ENCODE measurements around the gene RNF212B.

The RNF212B gene

DNA sequence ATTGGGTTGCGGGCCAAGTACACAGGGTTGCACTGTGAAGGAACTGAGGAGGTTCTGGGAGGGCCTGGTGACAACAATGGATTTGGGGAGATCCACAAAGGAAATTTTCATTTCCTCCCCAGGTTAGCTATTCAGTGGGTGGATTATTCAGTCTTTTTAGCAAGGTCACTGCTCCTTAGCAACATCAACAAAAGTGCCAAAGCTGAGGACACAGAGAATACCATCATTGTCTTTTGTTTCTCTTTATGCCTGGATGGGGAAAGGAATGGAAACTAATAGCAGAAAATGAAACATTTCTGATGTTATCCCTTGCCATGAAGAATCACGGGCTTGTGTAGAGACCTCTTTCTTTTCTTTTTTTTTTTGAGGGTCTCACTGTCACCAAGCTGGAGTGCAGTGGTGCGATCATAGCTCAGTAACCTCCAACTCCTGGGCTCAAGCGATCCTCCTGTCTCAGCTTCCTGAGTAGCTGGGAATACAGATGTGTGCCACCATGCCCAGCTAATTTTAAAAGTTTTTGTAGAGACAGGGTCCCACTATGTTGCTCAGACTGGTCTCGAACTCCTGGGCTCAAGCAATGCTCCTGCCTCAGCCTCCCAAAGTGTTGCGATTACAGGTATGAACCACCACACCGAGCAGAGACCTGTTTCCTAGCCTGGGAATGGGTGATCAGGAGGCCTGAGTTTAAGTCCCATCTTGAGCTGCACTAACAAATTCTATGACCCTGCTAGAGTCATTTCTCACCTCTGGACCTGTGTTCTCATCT lies 58.5 kb downstream of the RNF212B start:
- no peak for DNase-seq (ENCODE audit: low read depth)

DNA sequence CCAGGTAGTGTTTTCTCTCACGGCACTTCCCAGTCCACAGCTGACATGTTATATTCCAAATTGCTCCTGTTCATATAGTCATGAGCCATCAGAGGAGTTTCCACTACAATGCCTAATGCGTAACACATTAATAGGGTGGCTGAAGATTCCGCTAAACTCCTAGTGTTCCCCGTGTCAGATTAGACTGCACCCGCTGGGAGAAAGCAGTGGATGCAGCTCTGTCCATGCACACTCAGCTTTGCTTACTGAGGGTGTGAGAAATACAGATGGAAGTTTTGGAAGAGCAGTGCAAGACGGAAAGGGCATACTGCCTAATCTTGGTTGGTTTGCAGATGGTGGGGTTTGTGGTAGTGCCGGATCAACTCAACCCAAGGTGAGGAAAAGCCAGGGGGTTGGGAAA lies 59.4 kb downstream of the RNF212B start:
- no peak for DNase-seq (ENCODE audit: low read depth)

DNA sequence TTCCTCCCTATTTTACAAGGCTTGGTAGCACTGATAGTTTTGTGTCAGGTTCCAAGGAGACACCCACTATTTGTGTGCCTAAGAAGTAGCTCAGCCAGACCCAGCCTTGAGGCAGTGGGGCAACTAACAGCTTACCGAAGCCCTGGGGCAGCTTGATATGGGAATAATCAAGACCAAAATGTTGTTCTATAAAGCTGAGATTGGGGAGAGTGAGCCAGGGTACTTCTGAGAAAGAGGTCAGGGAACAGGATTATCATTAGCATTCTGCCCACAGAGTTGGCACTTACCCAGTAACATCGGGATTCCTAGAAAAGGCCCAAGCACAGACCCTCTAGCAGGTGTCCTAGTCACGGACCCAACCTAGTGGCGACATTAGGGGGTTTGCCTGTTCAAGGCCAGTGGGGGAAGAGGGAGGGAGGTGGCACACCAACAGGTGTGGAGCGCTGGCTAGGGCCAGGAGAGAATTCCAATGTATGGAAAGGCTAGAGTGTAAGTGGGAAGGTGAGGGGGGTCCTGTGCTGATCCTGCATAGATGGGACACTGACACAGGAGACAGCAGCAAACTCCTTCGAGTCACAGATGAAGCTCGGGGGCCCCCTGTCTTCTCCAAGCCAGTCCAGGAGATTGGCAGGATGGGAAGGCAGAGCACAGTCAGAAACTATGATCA lies 60.0 kb downstream of the RNF212B start:
- no peak for DNase-seq (ENCODE audit: low read depth)

DNA sequence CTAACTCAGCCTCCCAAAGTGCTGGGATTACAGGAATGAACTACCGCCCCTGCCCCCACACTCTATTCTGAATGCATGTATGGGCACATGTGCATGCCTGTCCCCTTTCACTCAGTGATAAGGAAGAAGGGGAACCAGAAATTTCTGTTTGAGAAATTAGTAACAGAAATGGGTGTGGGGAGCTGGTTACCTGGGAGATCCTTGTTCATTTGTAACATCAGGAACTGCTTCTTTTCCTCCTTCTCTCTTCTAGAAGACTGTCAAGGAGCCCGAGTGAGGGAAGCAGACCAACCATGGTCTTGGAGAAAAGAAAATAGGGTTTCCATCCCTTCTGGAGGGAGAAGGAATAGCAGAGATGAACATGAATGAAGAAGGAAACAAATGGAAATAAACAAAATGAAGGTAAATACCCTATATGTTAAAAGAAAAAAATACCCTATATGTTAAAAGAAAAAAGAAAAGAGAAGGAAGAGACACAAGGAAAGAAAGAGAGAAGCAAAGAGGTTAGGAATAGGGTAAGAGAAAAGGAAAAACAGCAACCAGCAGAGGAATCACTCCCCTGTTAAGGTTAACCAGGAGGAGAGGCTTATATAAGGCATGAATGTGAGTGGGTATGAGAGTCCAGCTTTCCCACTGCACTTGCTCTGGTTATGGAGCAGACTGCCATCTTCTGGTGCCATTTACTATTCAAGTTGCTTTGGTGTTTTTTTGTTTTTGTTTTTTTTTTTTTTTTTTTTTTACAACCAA lies 61.6 kb downstream of the RNF212B start:
- DNase-seq (ENCODE audit: low read depth), result peak; percentile 73

DNA sequence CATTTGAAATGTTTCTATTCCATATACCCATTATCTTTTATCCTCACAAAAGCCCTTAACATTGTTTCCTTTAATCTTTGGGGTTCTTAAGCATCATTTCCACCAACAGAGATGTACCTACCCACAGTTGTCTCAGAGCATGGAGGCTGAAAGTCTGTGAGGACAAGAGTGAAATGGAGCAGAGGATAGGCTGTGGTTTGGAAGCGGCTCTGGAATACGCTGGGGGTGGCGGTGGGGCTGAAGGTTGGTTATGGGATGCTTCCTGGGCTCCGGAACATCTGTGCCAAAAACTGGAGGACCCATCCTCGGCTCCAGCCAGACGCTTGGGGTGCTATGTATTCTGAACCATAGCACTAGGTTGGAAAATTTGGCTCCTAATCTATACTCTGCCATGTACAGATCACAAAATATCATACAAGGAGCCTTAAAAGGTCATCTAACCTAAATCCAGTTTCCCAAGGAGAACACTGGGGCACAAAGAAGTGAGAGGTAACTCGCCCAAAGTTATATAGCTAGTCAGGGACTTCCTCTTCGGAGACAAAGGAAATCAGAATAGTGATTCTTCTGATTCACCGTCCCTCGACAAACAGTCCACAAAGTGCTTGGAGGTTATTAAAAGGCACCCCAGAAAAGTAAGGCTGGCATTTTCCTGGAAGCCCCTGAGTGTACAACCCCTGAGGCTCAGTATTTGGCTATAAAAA lies 62.4 kb downstream of the RNF212B start:
- DNase-seq (ENCODE audit: low read depth), result no peak

DNA sequence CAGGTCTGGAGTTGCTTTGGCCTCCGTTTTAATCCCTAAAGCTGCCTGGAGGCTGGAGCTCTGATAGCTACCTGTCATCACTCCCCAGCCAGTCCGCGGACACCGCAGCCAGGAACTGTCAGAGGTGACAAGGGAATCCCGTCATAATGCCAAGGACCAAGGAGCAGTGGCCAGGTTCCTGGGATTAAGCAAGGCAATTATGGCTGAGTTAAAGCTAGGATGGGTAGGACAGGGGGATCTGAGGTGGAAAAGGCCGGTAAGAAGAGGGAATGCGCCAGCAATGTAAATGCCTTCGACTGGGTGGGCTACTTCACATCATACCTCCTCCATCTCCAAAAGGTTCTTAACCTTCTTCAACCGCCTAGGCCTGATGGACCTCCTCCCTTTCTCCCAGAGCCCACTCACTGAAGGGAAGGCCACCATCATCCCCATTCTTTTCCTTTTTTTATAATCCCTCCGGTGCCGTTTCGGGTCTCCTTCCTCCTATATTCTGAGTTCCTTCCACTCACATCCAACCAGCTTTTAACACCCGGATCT lies 63.0 kb downstream of the RNF212B start:
- DNase-seq (ENCODE audit: low read depth), result no peak

DNA sequence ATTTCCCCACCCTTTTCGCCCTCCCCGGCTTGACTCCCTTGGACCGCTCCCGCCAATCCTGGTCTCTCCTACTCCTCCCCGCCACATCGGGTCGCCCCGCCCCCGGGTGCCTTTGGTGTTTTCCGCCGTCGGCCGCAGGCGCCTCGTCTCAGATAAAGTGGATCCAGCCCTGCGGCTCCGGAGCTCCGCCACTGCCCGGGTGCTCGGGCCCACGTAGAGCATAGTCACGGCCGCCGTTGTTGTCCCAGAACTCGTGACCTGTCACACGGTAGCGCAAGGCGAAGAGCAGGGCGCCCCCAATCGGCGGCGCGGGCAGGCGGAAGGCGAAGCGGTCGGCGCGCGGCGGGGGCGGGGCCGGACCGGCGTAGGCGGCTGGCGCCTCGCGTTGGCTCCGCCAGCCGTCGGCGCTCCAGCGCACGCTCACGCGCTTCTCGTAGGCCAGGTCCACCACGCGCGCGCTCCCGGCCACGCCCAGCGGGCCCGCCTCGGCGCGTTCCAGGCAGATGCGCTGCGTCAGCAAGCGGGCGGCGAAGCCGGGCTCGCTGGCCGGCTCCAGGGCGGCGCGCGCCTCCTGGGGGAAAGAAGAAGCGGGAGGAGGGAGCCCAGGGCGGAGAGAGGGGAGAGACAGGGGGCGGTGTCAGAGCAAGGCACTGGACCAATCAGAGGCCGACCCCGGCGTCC lies 63.7 kb downstream of the RNF212B start:
- DNase-seq (ENCODE audit: low read depth), result peak; percentile 99

DNA sequence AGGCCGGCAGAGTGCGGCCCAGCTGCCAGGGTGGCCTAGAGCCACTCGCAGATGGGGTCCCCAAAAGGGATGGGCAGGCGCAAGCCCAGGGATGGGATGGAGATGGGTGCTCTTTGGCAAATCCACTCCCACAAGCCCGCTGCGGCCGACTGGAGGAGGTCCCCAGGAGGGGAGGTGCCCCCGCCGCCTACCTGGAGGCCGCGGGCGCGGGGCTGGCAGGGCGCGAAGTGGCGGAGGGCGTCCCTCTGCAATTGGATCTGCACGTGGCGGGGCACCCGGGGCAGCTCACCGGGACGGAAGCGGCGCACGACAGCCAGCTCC lies 64.2 kb downstream of the RNF212B start:
- no peak for DNase-seq (ENCODE audit: low read depth)

DNA sequence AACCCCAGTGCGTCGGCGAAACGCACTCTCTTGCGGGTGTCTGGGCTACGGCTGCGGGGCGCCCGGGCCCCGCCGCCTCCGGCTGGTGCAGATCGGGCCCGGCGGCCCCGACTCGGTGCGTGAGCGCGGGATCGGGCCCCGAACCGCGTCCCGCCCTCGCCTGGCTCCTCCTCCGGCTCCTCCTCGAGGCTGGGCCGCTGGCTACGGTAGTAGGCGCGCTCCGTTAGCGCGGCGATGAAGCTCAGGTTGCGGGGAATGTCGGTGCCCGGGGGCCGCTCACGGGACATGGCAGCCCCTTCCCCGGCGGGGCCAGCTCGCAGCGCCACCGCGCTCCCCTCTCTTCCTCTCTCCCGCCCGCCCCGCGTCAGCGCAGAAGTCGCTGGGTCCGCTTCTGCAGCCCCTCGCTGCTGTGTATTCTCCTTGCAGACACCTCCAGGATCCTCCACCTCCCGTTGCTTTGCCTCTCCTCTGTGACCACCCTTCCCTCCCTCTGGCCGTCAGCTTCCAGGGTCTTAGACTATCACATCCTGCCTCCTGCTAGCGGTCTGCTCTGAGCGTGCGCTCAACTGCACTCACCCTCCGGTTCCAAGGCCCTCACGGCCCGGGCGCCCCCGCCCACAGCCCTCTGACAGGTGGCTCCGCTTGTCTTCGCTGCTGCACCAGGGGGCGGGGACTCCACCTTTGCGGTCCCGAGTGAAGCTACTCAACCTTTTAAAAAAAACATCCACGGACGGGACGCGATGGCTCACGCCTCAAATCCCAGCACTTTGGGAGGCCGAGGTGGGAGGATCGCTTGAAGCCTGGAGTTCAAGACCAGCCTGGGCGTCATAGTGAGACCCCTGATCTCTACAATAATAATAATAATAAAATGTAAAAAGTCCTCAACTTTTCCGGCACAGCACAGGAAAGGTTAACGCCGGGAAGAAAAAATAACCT lies 64.8 kb downstream of the RNF212B start, which contains the start of gene PPP1R3E:
Gene PPP1R3E (minus strand): TSS at position 570 of the 936 bp plus-strand sequence. CDS start 283 bp downstream, at position 287.
- DNase-seq (ENCODE audit: low read depth), result peak; percentile 57

DNA sequence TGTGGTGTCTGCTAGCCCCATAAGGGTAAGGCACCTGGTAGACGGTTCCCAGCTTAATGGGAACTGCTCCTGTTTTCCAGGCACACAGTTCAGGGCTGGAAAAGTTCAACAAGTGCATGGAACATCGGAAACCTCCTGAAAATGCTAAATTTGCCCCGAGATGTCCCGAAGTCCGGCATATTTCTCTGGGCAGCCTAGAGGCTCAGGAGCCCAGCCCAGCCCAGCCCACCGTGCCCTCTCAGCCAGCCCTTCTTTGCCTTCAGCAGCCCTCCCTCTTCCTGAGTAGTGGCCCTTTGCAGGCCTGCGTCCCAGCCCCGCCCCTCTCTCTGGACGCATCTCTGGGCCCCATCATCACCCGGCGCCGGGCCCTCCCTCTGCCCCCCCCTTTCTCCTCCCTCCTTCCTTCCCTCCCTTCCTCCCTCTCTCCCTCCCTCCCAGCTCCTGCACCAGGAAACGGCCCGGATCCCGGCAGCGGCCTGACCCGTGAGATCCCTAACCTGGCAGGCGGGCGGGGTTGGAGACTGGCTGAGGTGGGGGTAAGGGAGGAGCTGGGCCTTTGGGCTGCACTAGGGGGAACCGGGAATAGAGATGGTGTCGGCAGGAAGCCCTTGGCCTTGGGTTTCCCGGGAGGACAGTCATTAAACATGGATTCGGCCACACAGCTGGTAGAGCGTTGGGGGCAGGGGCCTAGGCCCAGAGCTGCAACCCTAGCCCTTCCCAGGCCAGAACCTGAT lies 68.8 kb downstream of the RNF212B start, which contains the start of gene BCL2L2:
Gene BCL2L2 (plus strand): TSS at position 422 of the 734 bp plus-strand sequence. CDS start 935 bp downstream, outside the sequence.
- DNase-seq (ENCODE audit: low read depth), result peak; percentile 90

DNA sequence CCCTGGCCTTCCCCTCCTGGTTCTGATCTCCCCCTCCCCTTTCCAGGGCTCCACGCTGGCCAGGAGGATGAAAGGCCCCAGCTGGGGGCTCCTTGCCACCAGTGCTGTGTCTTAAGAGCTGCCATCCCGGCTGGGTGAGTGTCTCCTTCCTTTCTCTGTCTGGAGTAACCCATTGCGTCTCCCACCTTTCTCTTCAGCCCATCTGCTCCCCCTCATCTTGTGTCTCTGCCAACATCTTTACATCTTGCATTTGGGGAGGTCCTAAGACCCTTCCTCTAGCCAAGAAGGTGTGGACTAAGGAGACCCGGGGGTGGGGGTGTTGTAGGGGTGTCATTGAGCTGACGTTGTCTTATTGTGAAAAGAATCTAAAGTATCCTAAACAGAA lies 69.4 kb downstream of the RNF212B start:
- DNase-seq (ENCODE audit: low read depth), result no peak

DNA sequence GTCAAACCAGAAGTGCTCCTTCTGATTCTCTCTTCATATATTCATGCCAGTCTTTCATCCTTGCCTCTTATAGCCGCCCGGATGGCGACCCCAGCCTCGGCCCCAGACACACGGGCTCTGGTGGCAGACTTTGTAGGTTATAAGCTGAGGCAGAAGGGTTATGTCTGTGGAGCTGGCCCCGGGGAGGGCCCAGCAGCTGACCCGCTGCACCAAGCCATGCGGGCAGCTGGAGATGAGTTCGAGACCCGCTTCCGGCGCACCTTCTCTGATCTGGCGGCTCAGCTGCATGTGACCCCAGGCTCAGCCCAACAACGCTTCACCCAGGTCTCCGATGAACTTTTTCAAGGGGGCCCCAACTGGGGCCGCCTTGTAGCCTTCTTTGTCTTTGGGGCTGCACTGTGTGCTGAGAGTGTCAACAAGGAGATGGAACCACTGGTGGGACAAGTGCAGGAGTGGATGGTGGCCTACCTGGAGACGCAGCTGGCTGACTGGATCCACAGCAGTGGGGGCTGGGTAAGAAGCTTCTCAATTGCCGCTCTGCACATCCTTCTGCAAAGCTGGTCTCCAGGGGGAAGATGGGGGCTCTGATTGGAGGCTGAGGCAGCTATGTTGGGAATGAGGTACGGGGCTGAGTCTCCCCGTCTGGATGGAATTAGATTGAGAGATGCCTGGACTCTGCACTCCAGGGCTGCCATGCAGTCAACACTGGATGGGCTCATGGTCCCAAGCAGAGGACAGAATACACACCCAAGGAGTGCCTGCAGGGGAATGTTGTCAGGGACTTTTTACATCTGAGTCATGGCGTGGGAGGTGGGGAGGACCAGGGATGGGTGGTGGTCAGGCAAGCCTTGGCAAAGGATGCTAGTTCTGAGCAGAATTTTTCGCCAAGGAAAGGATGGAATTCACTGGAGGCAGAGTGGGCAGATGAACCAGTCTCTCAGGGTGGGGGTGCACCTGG lies 70.2 kb downstream of the RNF212B start:
- no peak for DNase-seq (ENCODE audit: low read depth)

DNA sequence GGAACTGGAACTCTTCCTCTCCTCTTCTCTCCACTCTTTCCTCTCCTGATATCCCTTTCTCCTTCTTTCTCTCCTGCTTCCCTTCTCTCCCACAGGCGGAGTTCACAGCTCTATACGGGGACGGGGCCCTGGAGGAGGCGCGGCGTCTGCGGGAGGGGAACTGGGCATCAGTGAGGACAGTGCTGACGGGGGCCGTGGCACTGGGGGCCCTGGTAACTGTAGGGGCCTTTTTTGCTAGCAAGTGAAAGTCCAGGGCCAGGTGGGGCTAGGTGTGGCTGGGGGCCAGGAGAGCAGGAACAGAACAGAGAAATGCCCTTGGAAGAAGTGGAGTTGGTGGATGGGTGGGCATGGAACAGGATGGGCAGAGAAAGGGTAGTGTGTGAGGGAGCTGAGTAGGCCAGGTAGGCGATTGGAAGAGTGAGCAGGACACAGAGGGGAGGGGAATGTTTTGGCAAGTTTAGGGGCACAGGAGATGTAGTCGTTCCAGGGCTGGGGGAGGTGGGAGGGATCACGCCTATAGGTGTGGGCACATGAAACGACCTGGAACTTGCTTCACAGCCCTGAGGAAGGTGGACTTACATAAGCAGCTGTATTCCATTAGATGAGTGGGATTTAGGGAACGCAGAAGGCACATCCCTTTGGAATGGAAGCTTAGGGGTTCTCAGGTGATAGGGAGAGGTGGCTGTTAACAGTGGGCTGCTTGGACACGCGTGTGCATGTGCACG lies 71.1 kb downstream of the RNF212B start:
- no peak for DNase-seq (ENCODE audit: low read depth)

DNA sequence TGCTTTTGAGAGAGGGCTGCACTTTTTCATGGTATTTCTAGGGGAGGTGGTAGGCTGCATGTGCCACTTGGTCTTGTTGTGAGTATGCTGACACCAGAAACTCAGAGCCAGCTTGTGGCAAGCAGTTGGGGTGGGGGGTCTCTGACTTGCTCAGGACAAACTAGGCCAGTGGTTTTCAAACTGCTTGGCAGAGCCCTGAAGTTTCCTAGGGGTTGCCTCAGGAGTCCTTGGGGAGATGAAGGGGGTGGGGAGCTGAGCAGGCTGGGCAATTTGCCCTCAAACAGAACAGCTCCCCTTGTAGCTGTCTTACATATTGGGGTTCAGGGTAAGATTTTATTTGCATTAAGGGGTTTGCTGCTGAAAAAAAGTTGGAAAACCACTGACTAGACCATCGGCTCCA lies 72.8 kb downstream of the RNF212B start:
- DNase-seq (ENCODE audit: low read depth), result no peak

DNA sequence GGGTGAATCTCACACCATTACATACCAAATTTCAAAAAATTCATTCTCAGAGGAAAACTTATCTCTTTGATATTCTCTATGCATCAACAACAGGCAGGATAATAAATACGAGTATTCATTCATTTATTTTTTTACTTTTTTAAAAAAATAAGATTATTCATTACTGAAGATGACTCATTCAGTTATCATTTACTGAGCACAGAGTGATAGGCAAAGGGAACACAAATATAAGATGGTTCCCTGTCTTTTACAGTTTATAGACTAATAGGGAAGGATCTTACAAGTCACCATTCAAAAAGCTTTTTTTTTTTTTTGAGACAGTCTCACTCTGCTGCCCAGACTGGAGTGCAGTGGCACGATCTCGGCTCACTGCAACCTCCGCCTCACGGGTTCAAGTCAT lies 78.6 kb downstream of the RNF212B start:
- DNase-seq (ENCODE audit: low read depth), result no peak

DNA sequence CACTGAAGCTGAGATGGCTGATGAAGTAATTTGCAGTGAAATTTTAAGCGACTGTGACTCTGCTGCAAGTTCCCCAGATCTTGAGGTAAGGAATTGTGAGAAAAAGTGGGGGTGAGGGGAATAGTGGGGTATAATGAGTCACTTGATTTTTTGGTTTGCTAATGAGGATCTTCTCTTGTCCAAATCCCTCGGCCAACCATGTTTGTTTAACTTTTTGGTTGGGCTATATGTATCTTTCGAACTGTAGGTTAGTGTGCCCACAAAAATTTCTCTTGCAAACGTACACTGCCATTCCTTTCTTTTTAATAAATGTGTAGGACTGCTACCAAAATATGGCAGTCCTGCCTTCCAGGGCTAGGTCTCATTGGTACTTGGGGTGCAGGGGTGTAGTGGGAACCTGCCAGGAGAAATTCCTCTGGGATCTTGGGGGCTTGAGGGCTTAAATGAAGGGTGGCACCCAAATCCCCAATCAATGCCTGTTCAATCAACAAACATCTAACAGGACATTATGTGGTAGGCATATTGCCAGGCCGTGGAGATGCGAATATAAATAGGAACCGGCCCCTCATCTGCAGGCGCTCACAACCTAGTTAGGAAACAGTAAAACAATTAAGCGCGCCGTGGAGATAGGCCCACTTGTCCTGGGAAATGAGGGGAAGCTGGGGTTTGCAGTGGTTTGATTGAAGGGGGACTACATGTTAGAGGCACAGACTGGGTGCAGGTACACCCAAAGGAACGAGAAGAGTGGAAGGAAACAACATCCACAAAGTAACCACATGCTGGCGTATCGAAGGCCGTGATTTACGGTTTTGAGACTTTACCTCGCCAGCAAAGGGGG lies 82.2 kb downstream of the RNF212B start:
- no peak for DNase-seq (ENCODE audit: low read depth)

Measured in fibroblast of gingiva (primary cell).